RWPE1 (cell line): ENCODE data around the gene EIF2S3.

Experiments
- CTCF ChIA-PET: fragments of 350-600 bp; sonication (Branson Sonifier 250); formaldehyde crosslinking; extraction: SDS; loops from one replicate; lab custom pipeline; 2021; lab: Yijun Ruan, JAX
- POLR2A ChIA-PET: fragments of 400-600 bp; formaldehyde crosslinking; extraction: SDS; loops from one replicate; lab custom pipeline; 2020; ENCODE audit warnings: antibody characterized with exemption; ENCODE audit not compliant: low non-redundant PET; lab: Yijun Ruan, JAX
- DNase-seq: peaks from one replicate; pipeline ENCODE4 v3.0.0; 2012; ENCODE audit warnings: low spot score
- H3K27ac ChIP-seq: fragments of 450-650 bp; 2 replicates; pipeline ENCODE4 v1.5.1; 2017
- TF ChIP-seq, protein P1 (sequence below): fragments of 450-650 bp; conservative IDR thresholded peaks from 2 replicates; pipeline ENCODE4 v1.5.1; 2017; ENCODE audit warnings: low read depth, mild to moderate bottlenecking

EIF2S3 gene

DNA sequence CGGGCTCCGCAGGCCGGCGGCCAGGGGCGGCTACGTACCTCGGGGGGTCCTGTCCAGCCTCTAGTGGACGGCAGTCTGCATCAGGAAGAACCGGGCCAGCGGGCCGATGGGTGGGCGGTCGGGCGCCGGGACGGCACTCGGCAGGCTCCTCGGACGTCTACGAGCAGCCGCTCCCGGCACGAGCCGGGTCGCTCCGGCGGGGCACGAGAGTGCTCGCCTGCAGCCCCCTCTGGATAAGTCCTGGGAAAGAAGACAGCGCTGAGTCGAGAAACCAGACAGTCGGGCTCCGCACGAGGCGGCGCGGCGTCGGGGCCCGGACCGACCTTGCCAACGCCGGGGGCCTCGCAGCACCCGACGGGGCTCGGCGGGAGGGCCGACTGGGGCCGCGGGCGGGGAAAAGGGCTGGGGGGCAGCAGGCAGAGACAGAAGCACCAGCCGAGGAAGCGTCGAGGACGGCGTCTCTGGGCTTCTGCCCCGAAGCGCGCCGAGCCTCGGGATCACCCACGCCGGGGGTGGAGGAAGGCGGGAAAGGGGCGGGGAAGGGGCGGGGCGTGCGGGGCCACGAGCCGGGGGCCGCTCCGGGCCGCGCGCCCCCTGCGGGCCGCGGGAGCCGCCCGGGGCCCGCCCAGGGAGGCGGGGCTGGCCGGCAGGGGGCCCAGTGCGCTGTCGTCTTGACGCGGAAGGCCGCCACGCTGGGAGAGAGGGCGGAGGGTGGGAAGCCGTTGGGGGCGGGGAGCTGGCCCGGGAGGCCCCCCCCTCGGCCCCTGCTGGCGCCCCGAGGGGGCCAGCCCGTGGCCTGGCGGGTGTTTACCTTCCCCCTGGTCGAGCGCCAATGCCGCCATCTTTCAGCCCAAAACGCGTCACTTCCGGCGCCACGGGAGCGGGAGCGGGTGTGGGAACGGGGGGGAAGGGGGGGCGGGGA lies 29.7 kb upstream of the EIF2S3 start:
- peak; percentile 82 for DNase-seq
- H3K27ac ChIP-seq: peak overlapping the region; percentile 91
- TF ChIP-seq, protein P1, sequence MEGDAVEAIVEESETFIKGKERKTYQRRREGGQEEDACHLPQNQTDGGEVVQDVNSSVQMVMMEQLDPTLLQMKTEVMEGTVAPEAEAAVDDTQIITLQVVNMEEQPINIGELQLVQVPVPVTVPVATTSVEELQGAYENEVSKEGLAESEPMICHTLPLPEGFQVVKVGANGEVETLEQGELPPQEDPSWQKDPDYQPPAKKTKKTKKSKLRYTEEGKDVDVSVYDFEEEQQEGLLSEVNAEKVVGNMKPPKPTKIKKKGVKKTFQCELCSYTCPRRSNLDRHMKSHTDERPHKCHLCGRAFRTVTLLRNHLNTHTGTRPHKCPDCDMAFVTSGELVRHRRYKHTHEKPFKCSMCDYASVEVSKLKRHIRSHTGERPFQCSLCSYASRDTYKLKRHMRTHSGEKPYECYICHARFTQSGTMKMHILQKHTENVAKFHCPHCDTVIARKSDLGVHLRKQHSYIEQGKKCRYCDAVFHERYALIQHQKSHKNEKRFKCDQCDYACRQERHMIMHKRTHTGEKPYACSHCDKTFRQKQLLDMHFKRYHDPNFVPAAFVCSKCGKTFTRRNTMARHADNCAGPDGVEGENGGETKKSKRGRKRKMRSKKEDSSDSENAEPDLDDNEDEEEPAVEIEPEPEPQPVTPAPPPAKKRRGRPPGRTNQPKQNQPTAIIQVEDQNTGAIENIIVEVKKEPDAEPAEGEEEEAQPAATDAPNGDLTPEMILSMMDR: peak; percentile 31
- ChIA-PET CTCF (interaction anchor here (0.8 to 2.0 kb wide), 2 partner anchors 30 to 47 kb away, joined by 4 to 8 read pairs; partner anchors contain the start of gene EIF2S3), POLR2A (interaction anchor here (0.6 to 1.3 kb wide), 3 partner anchors 29 to 124 kb away, joined by 3 to 14 read pairs (median 3); partner anchors contain the start of gene EIF2S3)

DNA sequence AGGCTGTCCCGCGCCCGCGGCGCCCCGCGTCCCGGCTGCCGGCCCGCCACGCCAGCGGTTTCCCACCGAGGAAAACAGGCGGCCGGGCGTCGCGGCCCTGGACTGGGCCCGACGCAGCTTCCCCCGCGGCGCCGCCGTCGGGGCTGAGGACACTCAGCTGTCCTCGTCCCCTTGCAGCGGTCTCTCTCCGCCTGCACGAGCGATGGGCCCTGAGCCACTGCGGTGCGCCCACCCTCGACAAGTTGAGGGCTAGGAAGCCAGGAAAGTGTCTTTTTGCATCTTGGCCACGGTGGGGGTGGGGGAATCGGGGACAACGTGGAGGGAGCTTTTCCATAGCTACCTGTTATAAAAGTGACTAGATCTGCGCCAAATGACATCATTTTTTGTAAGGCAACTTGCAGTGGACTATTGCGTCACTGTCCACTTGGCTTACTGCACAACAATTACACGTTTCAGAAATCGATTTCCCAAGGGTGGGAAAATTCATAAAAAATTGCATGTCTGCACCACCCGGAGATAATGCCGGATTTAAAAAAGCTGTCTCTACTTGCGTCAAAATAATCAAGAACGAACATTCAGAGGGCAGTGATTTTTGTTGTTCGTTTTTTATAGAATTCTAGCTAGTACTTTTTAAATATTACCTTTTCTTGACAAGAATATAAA lies 28.9 kb upstream of the EIF2S3 start:
- ChIA-PET POLR2A (interaction anchor here (0.6 to 1.3 kb wide), 4 partner anchors 28 to 222 kb away, joined by 3 to 14 read pairs (median 3); partner anchors contain the start of gene EIF2S3), CTCF (interaction anchor here (0.6 to 2.0 kb wide), 4 partner anchors 29 to 942 kb away, joined by 3 to 8 read pairs (median 4); partner anchors contain the start of gene EIF2S3)
- TF ChIP-seq, protein P1: no peak
- peak; percentile 12 for DNase-seq
- peak overlapping the region; percentile 91 for H3K27ac ChIP-seq

DNA sequence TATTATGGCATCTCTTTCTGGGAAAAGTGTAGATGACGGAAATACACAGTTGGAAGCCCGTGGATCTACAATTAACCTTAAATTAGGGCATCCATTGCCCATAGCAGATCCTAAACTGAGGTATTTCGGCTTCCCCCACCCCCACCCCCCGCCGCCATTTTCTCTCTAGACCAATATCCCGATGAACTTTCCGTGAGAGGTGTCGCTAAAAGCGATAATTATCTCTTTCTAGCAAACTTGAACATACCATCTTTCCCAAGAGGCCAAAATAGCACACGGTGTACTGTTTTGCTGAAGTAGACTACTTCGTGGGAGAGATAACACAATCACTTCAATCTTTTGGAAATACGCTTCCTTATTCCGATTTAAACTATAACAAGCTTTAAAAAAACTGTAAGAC lies 28.3 kb upstream of the EIF2S3 start:
- ChIA-PET POLR2A (interaction anchor here (0.6 kb wide), 1 partner anchor 222 kb away, joined by 3 read pairs; no protein-coding TSS in a partner anchor), CTCF (interaction anchor here (0.6 to 2.0 kb wide), 2 partner anchors 28 to 941 kb away, joined by 3 to 8 read pairs; partner anchors contain the start of gene EIF2S3)
- TF ChIP-seq, protein P1: no peak
- no peak overlapping the region for H3K27ac ChIP-seq
- peak; percentile 13 for DNase-seq

DNA sequence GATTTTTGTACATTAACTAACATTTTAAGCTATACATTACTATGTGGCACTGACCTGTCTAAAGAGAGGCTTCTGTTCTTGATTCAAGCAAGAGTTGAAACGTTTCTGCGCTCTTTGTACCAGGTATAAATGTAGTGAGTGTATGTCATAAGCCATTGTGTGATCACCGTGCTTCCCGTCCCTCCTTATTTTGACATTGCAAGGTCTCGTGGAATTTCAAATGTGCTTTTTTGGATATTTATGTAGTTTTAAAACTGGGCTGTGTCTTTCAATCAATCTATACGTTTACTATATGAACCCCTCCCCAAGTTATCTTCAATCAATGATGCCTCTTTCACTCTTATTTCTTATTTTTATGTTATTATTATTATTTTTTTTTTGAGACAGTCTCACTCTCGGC lies 27.7 kb upstream of the EIF2S3 start, which contains the start of gene KLHL15:
Gene KLHL15, minus strand, starts transcription at position 101 of the 400 bp plus-strand sequence. CDS start 20,493 bp downstream, outside the sequence.
- TF ChIP-seq, protein P1: no peak
- H3K27ac ChIP-seq: peak within 1 kb of the TSS; percentile 91
- POLR2A ChIA-PET: no interaction called here
- CTCF ChIA-PET: interaction anchor here (0.7 kb wide), 1 partner anchor 23 kb away, joined by 3 read pairs; no protein-coding TSS in a partner anchor
- DNase-seq: no peak

DNA sequence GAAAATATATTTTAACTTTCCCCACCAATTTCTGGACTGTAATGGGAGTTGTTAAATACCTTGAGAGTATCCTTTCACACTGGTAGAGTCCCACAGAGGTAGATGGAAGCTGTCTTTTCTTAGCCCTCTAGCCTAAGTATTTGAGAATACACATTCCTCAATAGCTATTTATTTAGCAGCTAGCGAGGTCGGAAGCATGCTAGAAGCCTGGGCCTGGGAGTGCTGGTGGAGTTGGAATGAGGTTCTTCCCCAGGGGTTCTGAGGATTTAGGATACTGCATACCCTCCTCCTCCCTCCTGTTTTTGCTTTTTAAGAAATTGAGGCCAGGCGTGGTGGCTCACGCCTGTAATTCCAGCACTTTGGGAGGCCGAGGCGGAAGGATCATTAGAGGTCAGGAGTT lies 26.8 kb upstream of the EIF2S3 start:
- TF ChIP-seq, protein P1: no peak
- H3K27ac ChIP-seq: no peak overlapping the region
- ChIA-PET POLR2A (no interaction called here), CTCF (no interaction called here)
- DNase-seq: no peak

DNA sequence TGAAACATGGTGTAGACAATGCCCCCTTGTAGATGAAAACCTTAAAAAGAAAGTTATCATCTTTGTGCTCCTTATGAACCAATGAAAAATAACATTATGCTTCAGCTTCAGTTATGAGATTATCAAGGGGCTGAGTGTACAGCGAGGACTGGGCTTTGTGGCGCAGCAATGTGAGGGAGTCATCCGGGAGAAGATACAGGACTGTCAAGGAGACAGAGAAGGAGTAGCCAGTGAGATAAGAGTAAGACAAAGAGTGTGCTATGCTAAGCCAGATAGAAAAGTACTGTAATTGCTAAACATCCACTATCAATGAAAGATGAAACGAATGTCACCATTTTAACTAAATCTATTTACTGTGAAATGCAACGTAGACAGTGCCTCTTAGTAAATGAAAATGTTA lies 24.2 kb upstream of the EIF2S3 start:
- no peak overlapping the region for H3K27ac ChIP-seq
- ChIA-PET CTCF (no interaction called here), POLR2A (no interaction called here)
- TF ChIP-seq, protein P1: no peak
- DNase-seq: no peak
